NCI-H2196 (cell line): ENCODE results near the gene LAMC3.
"Not testable (repeated sequence)": the region's sequence is repeated elsewhere in the genome, so short reads cannot be mapped to it uniquely, and the experiment has no call there.

Experiments used
- DNase-seq: peaks from one replicate; lab custom pipeline; 2025; ENCODE audit not compliant: unreplicated experiment; lab: John Stamatoyannopoulos, UW

LAMC3 gene

DNA sequence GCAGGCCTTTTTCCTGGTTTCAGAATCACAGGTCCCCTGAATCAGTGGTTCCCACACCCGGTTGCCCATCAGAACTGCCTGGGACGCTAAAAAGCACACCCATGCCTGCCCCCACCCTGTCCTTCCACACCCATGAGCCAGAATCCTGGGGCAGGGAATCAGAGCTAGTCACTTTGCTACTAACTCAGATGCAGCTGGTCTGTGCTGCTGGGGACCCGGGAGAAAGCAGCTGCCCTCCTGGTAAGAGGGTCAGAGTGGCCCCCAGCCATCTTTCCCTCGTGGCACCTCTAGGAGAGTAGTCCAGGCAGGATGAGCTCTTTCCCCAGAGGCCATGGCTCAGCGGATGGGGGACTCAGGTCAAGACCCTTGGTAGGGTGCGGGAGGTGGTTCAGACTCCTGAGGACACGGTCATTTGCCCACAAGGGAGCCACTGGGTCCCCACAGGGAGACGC, 105.1 kb downstream of the LAMC3 start:
- no peak for DNase-seq

DNA sequence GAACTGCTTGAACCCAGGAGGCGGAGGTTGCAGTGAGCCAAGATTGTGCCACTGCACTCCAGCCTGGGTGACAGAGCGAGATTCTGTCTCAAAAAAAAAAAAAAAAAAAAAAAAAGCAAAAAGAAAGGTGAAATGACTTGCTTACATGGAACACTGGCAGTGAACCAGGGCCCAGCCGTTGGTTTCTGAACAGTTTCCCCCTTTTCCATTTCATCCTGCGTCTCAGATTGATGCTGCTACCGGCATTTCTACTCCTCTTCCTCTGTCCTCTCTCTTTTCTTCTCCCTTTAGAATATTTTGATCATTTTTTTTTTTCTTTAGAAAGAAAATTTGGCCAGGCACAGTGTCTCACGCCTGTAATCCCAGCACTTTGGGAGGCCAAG, 106.4 kb downstream of the LAMC3 start:
- not testable (repeated sequence) for DNase-seq

DNA sequence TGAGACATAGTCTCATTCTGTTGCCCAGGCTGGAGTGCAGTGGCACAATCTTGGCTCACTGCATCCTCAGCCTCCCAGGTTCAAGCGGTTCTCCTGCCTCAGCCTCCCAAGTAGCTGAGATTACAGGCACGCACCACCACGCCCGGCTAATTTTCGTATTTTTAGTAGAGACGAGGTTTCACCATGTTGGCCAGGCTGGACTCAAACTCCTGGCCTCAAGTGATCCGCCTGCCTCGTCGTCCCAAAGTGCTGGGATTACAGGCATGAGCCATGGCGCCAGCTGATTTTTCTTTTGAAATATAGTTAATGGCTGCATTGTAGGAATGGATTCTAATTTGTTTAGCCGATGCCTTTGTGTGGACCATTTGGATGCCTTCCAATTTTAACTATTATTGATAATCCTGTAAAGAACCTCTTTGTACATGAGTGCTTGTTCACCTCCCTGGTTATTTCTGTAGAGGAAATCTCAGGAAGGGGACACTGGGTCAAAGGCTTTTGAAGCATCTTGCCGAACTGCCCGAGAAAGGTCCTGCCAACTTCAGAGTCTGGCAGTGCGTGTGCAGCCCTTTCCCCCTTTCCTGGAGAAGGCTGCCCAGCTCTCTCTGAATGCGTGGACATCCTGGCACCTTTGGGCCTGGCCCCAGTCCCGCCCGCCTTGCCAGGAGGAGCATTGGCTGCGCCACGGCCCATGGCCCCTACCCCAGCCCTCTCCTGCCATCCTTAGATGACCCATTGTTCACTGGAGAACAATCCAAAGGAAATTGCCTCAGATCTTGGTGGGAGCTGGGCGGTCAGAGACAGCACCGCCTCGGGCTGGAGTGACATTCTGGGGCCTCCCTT, 107.5 kb downstream of the LAMC3 start:
- DNase-seq = no peak

- DNase-seq = no peak
Measured at GRCh38 chr9:131117121-131117761, 108.3 kb downstream of the LAMC3 start.

DNA sequence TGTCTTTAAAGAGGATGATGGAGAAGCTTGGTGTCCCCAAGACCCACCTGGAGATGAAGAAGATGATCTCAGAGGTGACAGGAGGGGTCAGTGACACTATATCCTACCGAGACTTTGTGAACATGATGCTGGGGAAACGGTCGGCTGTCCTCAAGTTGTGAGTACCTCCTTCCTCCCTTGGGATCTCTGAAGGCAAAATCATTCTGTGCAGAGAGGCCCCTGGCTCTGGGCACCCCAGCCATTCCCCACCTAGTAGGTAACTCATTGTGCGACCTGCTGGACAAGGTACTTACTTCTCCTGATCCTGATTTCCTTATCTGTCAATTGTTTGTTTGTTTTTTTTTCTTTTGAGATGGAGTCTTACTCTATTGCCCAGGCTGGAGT, 108.8 kb downstream of the LAMC3 start:
- no peak for DNase-seq

DNA sequence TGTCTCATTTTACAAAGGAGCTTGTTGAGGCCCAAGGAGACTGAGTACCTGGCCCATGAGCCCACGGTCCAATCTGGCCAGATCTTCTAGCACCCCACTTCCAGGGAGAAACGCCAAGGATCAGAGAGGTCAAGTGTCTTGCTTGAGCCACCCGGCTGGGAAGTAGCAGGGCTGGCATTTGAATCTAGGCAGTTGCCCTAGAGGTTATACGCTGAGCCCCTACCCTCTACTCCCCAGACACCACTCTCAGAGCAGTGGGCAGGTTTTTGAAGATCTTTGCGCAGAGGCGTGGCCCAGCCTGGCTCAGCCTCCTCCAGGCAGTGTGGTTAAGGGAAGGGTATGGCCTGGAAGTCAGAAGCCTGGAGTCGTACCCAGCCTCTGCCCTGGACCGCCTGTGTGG, 110.6 kb downstream of the LAMC3 start:
- no peak for DNase-seq

DNA sequence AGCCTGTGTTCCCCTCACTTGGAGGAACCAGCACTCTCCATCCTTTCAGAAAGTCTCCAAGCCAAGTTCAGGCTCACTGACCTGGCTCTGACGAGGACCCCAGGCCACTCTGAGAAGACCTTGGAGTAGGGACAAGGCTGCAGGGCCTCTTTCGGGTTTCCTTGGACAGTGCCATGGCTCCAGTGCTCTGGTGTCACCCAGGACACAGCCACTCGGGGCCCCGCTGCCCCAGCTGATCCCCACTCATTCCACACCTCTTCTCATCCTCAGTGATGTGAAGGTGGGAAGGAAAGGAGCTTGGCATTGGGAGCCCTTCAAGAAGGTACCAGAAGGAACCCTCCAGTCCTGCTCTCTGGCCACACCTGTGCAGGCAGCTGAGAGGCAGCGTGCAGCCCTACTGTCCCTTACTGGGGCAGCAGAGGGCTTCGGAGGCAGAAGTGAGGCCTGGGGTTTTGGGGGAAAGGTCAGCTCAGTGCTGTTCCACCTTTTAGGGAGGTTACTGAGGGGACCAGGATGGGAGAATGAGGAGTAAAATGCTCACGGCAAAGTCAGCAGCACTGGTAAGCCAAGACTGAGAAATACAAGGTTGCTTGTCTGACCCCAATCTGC, 111.8 kb downstream of the LAMC3 start:
- no peak for DNase-seq

GRCh38 chr9:131121346-131121745, 112.4 kb downstream of the LAMC3 start:
- DNase-seq = no peak

- no peak for DNase-seq
Measured at GRCh38 chr9:131122158-131122557, 113.2 kb downstream of the LAMC3 start.

DNA sequence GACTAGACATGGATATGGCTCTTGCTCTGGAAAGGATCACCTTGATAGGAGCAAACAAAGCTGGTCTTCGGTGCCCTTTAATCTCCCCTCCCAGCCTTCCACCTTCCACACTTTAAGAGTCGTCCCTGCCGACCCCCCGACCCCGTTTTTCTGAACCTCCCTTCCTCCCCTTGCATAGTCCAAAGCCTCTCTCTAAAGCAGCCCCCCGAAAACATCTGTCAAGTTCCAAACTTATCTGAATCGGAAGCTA, 116.0 kb downstream of the LAMC3 start:
- DNase-seq = no peak

- peak; percentile 99 for DNase-seq
Measured at GRCh38 chr9:131125288-131126058, 116.5 kb downstream of the LAMC3 start, which contains the start of gene NUP214. Gene NUP214, plus strand, starts transcription at chr9:131125586. Its CDS starts 119 bp downstream, at chr9:131125705.

DNA sequence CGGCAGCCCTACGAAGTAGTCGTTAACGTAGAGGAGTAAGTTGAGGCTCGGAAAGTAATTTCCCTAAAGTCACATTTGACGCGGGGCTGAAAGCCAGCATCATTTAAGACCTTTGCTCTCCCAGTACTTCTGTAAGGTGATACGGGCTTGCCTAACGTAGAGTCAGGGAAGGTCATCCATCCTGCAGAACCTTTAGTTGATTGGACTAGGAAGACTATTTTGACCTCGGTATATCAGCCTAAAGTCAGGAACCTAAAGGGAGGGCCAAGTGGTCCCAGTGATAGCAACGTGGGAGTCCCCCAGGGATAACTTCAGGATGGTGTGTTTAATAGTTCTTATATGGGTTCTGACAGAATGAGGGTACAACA, 117.1 kb downstream of the LAMC3 start:
- DNase-seq = no peak

- no peak for DNase-seq
Measured at GRCh38 chr9:131129183-131129582, 120.2 kb downstream of the LAMC3 start.

GRCh38 chr9:131138676-131139075, 129.7 kb downstream of the LAMC3 start:
- DNase-seq = peak; percentile 56

GRCh38 chr9:131140112-131140511, 131.1 kb downstream of the LAMC3 start:
- DNase-seq = no peak

GRCh38 chr9:131140550-131140949, 131.6 kb downstream of the LAMC3 start:
- no peak for DNase-seq

DNA sequence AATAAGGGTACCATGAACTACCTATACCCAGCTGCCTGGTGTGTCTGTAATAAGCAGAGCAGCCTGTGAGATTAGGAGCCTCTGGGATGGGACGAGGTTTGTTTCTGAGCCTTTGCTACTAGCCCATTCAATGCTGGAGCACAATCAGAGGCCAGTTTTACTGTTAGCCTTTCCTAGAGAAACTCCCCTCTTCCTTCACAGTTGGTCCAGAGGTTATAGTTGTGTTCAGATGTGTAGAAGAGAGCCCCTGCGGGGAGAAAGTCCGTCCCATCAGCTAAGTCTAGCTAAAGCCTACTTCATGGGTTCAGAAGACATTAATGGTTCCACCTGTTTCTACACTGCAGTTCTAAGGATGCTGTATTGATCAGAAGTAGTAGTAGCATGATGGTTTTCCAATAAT, 133.2 kb downstream of the LAMC3 start:
- DNase-seq = no peak
